Effector memory CD4-positive, alpha-beta T cell (primary cell): ENCODE measurements around the gene ACACA.

ENCODE experiments used
- DNase-seq, 3 donors: peaks; one replicate each; pipeline ENCODE4 v3.0.0-alpha.2; 2020
- H3K27ac ChIP-seq: 2 replicates; pipeline ENCODE4 v1.7.0; 2013; ENCODE audit warnings: mild to moderate bottlenecking, low read length, moderate library complexity; ENCODE audit not compliant: insufficient read depth, poor library complexity, severe bottlenecking
- H3K27me3 ChIP-seq: replicated peaks from 2 replicates; pipeline ENCODE4 v1.7.0; 2013; ENCODE audit warnings: mild to moderate bottlenecking, low read length; ENCODE audit not compliant: insufficient read depth, control insufficient read depth, poor library complexity, severe bottlenecking
- H3K36me3 ChIP-seq: 2 replicates; pipeline ENCODE4 v1.7.0; 2013; ENCODE audit warnings: mild to moderate bottlenecking, low read length, moderate library complexity; ENCODE audit not compliant: control insufficient read depth, insufficient read depth
- H3K4me1 ChIP-seq: 2 replicates; pipeline ENCODE4 v1.7.0; 2013; ENCODE audit warnings: low read length, mild to moderate bottlenecking; ENCODE audit not compliant: control insufficient read depth, insufficient read depth, poor library complexity, severe bottlenecking
- H3K4me3 ChIP-seq: 2 replicates; pipeline ENCODE4 v1.7.0; 2013; ENCODE audit warnings: low read length, low read depth, mild to moderate bottlenecking; ENCODE audit not compliant: insufficient read depth, poor library complexity, severe bottlenecking
- H3K9me3 ChIP-seq: 2 replicates; pipeline ENCODE4 v1.7.0; 2013; ENCODE audit warnings: mild to moderate bottlenecking, low read length, moderate library complexity; ENCODE audit not compliant: control insufficient read depth

Gene ACACA

GRCh38 chr17:37375706-37376105 is 30.9 kb downstream of the ACACA start, which contains the start of gene C17orf78:
Gene C17orf78 (plus strand): TSS chr17:37375985. CDS start chr17:37376093, 108 bp downstream.
- H3K4me1 ChIP-seq = no peaks in the 10 kb centered on the region
- H3K4me3 ChIP-seq = no peak within 1 kb of the TSS
- no peak for DNase-seq
- no peaks in the 10 kb centered on the region for H3K36me3 ChIP-seq
- no peaks in the 10 kb centered on the region for H3K9me3 ChIP-seq
- no peaks in the 10 kb centered on the region for H3K27me3 ChIP-seq
- no peak within 1 kb of the TSS for H3K27ac ChIP-seq

- no peaks in the 10 kb centered on the region for H3K36me3 ChIP-seq
- H3K4me3 ChIP-seq = no peak overlapping the region
- no peaks in the 10 kb centered on the region for H3K9me3 ChIP-seq
- no peak overlapping the region for H3K27ac ChIP-seq
- no peaks in the 10 kb centered on the region for H3K27me3 ChIP-seq
- H3K4me1 ChIP-seq = no peaks in the 10 kb centered on the region
- peak; percentile 23 to 32 (median 25) for DNase-seq
These were observed 33.0 kb downstream of the ACACA start for GRCh38 chr17:37373530-37374159.

GRCh38 chr17:37368577-37368976 is 38.1 kb downstream of the ACACA start:
- H3K36me3 ChIP-seq = no peaks in the 10 kb centered on the region
- H3K9me3 ChIP-seq = no peaks in the 10 kb centered on the region
- DNase-seq = no peak
- H3K27me3 ChIP-seq = no peaks in the 10 kb centered on the region
- no peak overlapping the region for H3K27ac ChIP-seq
- H3K4me3 ChIP-seq = no peak overlapping the region
- no peaks in the 10 kb centered on the region for H3K4me1 ChIP-seq

GRCh38 chr17:37365589-37365988 is 41.0 kb downstream of the ACACA start:
- no peaks in the 10 kb centered on the region for H3K9me3 ChIP-seq
- H3K27ac ChIP-seq = no peak overlapping the region
- H3K36me3 ChIP-seq = no peaks in the 10 kb centered on the region
- no peaks in the 10 kb centered on the region for H3K27me3 ChIP-seq
- H3K4me3 ChIP-seq = no peak overlapping the region
- DNase-seq = no peak
- H3K4me1 ChIP-seq = no peaks in the 10 kb centered on the region

GRCh38 chr17:37361543-37361942 is 45.1 kb downstream of the ACACA start:
- no peak for DNase-seq
- Histone ChIP-seq H3K4me1 (peaks cover 18% of the 10 kb centered on the region), H3K9me3 (no peaks in the 10 kb centered on the region), H3K4me3 (no peak overlapping the region), H3K27me3 (no peaks in the 10 kb centered on the region), H3K36me3 (no peaks in the 10 kb centered on the region), H3K27ac (no peak overlapping the region)

- peaks cover 18% of the 10 kb centered on the region for H3K4me1 ChIP-seq
- H3K36me3 ChIP-seq = no peaks in the 10 kb centered on the region
- H3K27ac ChIP-seq = no peak overlapping the region
- no peaks in the 10 kb centered on the region for H3K9me3 ChIP-seq
- H3K27me3 ChIP-seq = no peaks in the 10 kb centered on the region
- H3K4me3 ChIP-seq = no peak overlapping the region
- no peak for DNase-seq
These were observed 46.0 kb downstream of the ACACA start for GRCh38 chr17:37360632-37361031.

- H3K27ac ChIP-seq = peak overlapping the region; percentile 62
- no peaks in the 10 kb centered on the region for H3K36me3 ChIP-seq
- H3K9me3 ChIP-seq = no peaks in the 10 kb centered on the region
- no peak for DNase-seq
- no peaks in the 10 kb centered on the region for H3K27me3 ChIP-seq
- peaks cover 18% of the 10 kb centered on the region for H3K4me1 ChIP-seq
- peak overlapping the region; percentile 86 for H3K4me3 ChIP-seq
These were observed 46.9 kb downstream of the ACACA start for GRCh38 chr17:37359682-37360188.

GRCh38 chr17:37358830-37359681 is 47.6 kb downstream of the ACACA start:
- H3K27ac ChIP-seq = peak overlapping the region; percentile 62
- peak; percentile 87 to 90 (median 87) for DNase-seq
- H3K27me3 ChIP-seq = no peaks in the 10 kb centered on the region
- no peaks in the 10 kb centered on the region for H3K9me3 ChIP-seq
- H3K36me3 ChIP-seq = no peaks in the 10 kb centered on the region
- H3K4me3 ChIP-seq = peak overlapping the region; percentile 86
- H3K4me1 ChIP-seq = peaks cover 18% of the 10 kb centered on the region

- Histone ChIP-seq H3K9me3 (no peaks in the 10 kb centered on the region), H3K27ac (peak overlapping the region; percentile 58), H3K27me3 (no peaks in the 10 kb centered on the region), H3K4me3 (peak overlapping the region; percentile 86), H3K4me1 (peaks cover 18% of the 10 kb centered on the region), H3K36me3 (no peaks in the 10 kb centered on the region)
- DNase-seq = peak in 1 of 3 donors; percentile 2
These were observed 48.4 kb downstream of the ACACA start for GRCh38 chr17:37358098-37358829.
